GM12878 (cell line): Measurements from ENCODE around the gene KIAA1217.

Experiments
- CTCF ChIP-seq, 3 experiments: IDR thresholded peaks in 2 of 3; conservative IDR thresholded peaks in 1 of 3; 2 replicates each; pipeline ENCODE4 v1.5.1; 2011; ENCODE audit warnings: low read depth in 3 of 3, low read length in 3 of 3, mild to moderate bottlenecking in 3 of 3, control low read depth in 2 of 3, moderate library complexity in 2 of 3, inconsistent platforms in 1 of 3, mixed read lengths in 1 of 3; ENCODE audit not compliant: control insufficient read depth in 2 of 3, insufficient read depth in 1 of 3; ENCODE audit errors: extremely low read depth in 1 of 3
- KLF5 ChIP-seq: fragments of 450-650 bp; IDR thresholded peaks from 2 replicates; pipeline ENCODE4 v1.6.1; 2014; ENCODE audit warnings: mild to moderate bottlenecking; ENCODE audit not compliant: partially characterized antibody
- RAD21 ChIP-seq: IDR thresholded peaks from 2 replicates; pipeline ENCODE4 v1.6.1; 2011; ENCODE audit warnings: mild to moderate bottlenecking, low read depth, low read length, moderate library complexity; ENCODE audit not compliant: insufficient read depth
- SPI1 ChIP-seq: IDR thresholded peaks from 2 replicates; pipeline ENCODE4 v1.6.1; 2011; ENCODE audit warnings: low read depth, mild to moderate bottlenecking, low read length, moderate library complexity, borderline replicate concordance; ENCODE audit not compliant: insufficient read depth
- SREBF2 ChIP-seq: IDR thresholded peaks from 2 replicates; pipeline ENCODE4 v1.6.1; 2012; ENCODE audit warnings: mild to moderate bottlenecking, low read length
- TAF1 ChIP-seq: IDR thresholded peaks from 2 replicates; pipeline ENCODE4 v1.6.1; 2011; ENCODE audit warnings: mild to moderate bottlenecking, low read depth, low read length, borderline replicate concordance

GRCh38 chr10:24349379-24350001 is 140.6 kb downstream of the KIAA1217 start:
- TF ChIP-seq CTCF (IDR thresholded peaks at IDR 0.05 in 2 of 3, conservative IDR thresholded peaks at IDR 0.05 in 1 of 3; ENCODE audit: control insufficient read depth in 2 of 3, extremely low read depth in 1 of 3, insufficient read depth in 1 of 3, low read depth in 3 of 3, low read length in 3 of 3): no peak
- no peak for TF ChIP-seq TAF1
- TF ChIP-seq SPI1: no peak
- no peak for TF ChIP-seq RAD21
- no peak for TF ChIP-seq SREBF2
- no peak for TF ChIP-seq KLF5
